H1 (cell line): ENCODE results near the gene LACTB. TPM values are rescaled to one million over a fixed set of nuclear protein-coding genes. Genes with fewer than 3 reads are reported as not detected.

Experiments
- BACH1 ChIP-seq: IDR thresholded peaks from 2 replicates; pipeline ENCODE4 v1.6.1; 2012; ENCODE audit warnings: low read length, improper control_type of control experiment
- CBX8 ChIP-seq: fragments of 300-800, 300-1000 bp; sonication (generic); IDR thresholded peaks from 2 replicates; pipeline ENCODE4 v1.7.1; 2016; ENCODE audit warnings: low read depth, low read length, borderline replicate concordance
- CHD2 ChIP-seq: IDR thresholded peaks from 2 replicates; pipeline ENCODE4 v1.6.1; 2012; ENCODE audit warnings: low read length, improper control_type of control experiment
- NRF1 ChIP-seq: IDR thresholded peaks from 2 replicates; pipeline ENCODE4 v1.6.1; 2011; ENCODE audit warnings: mild to moderate bottlenecking, low read depth, low read length, improper control_type of control experiment
- SP1 ChIP-seq: IDR thresholded peaks from 2 replicates; pipeline ENCODE4 v1.6.1; 2011; ENCODE audit warnings: low read depth, low read length
- SRF ChIP-seq: IDR thresholded peaks from 2 replicates; pipeline ENCODE4 v1.6.1; 2011; ENCODE audit warnings: mild to moderate bottlenecking, low read depth, low read length, moderate library complexity
- YY1 ChIP-seq: IDR thresholded peaks from 2 replicates; pipeline ENCODE4 v1.6.1; 2011; ENCODE audit warnings: low read depth, mild to moderate bottlenecking, low read length
- polyA plus RNA-seq, 7 experiments: library from polyadenylated mRNA; depleted of rRNA in 3 of 7; stranded (reverse) in 5 of 7; unstranded in 2 of 7; fragments of >200 nt in 5 of 7; fragments of 200-250 nt in 2 of 7; gene quantifications; 1 replicate in 5 of 7; 2 replicates in 1 of 7; 4 replicates in 1 of 7; pipeline versions ENCODE4 v1.2.1 to v1.2.3, GENCODE V29; 2011 to 2013; ENCODE audit warnings: missing spikeins in 2 of 7, mixed read lengths in 2 of 7
- total RNA-seq: library from RNA; stranded (reverse); fragmentation: NEBNext Ultra II Directional; extraction: Animal tissue kit (Norgen Biotek cat#: 25700); gene quantifications from 2 replicates; pipeline ENCODE4 v1.2.1, GENCODE V29; 2021

LACTB gene
- total and polyA plus RNA-seq, 2 of the 8 experiments (the other 6 are each of a cell fraction or from before 2014, with no cell fraction given) = 5.8 to 14.9 TPM

- no peak for TF ChIP-seq YY1
- TF ChIP-seq SP1 = no peak
- no peak for TF ChIP-seq CHD2
- TF ChIP-seq BACH1 = no peak
- TF ChIP-seq NRF1 = no peak
- no peak for TF ChIP-seq SRF
- TF ChIP-seq CBX8 = no peak
Observed at GRCh38 chr15:63135804-63136203, 14.1 kb downstream of the LACTB start (continued).
